RWPE1 (cell line): ENCODE measurements around the gene RPS6KA1.
A peak's percentile ranks its signal among the peaks of the same experiment; 100 is the strongest.

Experiments
- CTCF ChIA-PET: fragments of 350-600 bp; sonication (Branson Sonifier 250); formaldehyde crosslinking; extraction: SDS; loops from one replicate; lab custom pipeline; 2021; lab: Yijun Ruan, JAX
- POLR2A ChIA-PET: fragments of 400-600 bp; formaldehyde crosslinking; extraction: SDS; loops from one replicate; lab custom pipeline; 2020; ENCODE audit warnings: antibody characterized with exemption; ENCODE audit not compliant: low non-redundant PET; lab: Yijun Ruan, JAX
- DNase-seq: peaks from one replicate; pipeline ENCODE4 v3.0.0; 2012; ENCODE audit warnings: low spot score
- H3K27ac ChIP-seq: fragments of 450-650 bp; 2 replicates; pipeline ENCODE4 v1.5.1; 2017
- TF ChIP-seq, protein P1 (sequence below): fragments of 450-650 bp; conservative IDR thresholded peaks from 2 replicates; pipeline ENCODE4 v1.5.1; 2017; ENCODE audit warnings: low read depth, mild to moderate bottlenecking

The RPS6KA1 gene

GRCh38 chr1:26529655-26530409, at the start of gene RPS6KA1:
Gene RPS6KA1 (plus strand): TSS chr1:26529761. CDS start chr1:26529921, 160 bp downstream.
- H3K27ac ChIP-seq, result peak within 1 kb of the TSS; percentile 98
- CTCF ChIA-PET, result interaction anchor here (0.6 to 3.6 kb wide), 5 partner anchors 12 to 1030 kb away, joined by 3 to 26 read pairs (median 4); no protein-coding TSS in a partner anchor
- POLR2A ChIA-PET, result interaction anchor here (1.3 to 3.4 kb wide), 2 partner anchors 26 to 29 kb away, joined by 3 to 23 read pairs; no protein-coding TSS in a partner anchor
- peak; percentile 87 for DNase-seq
- TF ChIP-seq, protein P1, sequence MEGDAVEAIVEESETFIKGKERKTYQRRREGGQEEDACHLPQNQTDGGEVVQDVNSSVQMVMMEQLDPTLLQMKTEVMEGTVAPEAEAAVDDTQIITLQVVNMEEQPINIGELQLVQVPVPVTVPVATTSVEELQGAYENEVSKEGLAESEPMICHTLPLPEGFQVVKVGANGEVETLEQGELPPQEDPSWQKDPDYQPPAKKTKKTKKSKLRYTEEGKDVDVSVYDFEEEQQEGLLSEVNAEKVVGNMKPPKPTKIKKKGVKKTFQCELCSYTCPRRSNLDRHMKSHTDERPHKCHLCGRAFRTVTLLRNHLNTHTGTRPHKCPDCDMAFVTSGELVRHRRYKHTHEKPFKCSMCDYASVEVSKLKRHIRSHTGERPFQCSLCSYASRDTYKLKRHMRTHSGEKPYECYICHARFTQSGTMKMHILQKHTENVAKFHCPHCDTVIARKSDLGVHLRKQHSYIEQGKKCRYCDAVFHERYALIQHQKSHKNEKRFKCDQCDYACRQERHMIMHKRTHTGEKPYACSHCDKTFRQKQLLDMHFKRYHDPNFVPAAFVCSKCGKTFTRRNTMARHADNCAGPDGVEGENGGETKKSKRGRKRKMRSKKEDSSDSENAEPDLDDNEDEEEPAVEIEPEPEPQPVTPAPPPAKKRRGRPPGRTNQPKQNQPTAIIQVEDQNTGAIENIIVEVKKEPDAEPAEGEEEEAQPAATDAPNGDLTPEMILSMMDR, result no peak

GRCh38 chr1:26482921-26483320, 46.6 kb upstream of the RPS6KA1 start:
- CTCF ChIA-PET, result interaction anchor here (0.6 kb wide), 1 partner anchor 237 kb away, joined by 3 read pairs; no protein-coding TSS in a partner anchor
- no peak for DNase-seq
- TF ChIP-seq, protein P1, result no peak
- no peak overlapping the region for H3K27ac ChIP-seq
- POLR2A ChIA-PET, result no interaction called here

DNA sequence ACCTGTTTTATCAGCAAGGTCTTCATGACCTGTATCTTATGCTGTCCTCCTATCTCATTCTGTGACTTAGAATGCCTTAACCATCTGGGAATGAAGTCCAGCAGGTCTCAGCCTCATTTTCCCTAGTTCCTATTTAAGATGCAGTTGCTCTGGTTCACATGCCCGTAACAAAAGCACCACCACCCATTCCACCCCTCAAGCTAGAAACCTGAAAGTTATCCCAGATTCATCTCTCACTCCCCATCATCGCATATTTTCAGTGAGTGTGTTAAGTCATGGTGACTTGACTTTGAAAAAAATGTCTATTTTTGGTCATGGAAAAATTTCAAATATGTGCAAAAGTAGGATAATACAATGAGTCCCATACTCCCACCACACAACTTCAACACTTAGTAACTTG, 45.6 kb upstream of the RPS6KA1 start:
- CTCF ChIA-PET, result interaction anchor here (0.6 kb wide), 1 partner anchor 28 kb away, joined by 4 read pairs; no protein-coding TSS in a partner anchor
- no peak for DNase-seq
- POLR2A ChIA-PET, result no interaction called here
- H3K27ac ChIP-seq, result no peak overlapping the region
- TF ChIP-seq, protein P1, result no peak

GRCh38 chr1:26490155-26490554, 39.4 kb upstream of the RPS6KA1 start:
- POLR2A ChIA-PET, result no interaction called here
- TF ChIP-seq, protein P1, result no peak
- CTCF ChIA-PET, result interaction anchor here (2.0 kb wide), 1 partner anchor 10 kb away, joined by 13 read pairs; no protein-coding TSS in a partner anchor
- DNase-seq, result no peak
- H3K27ac ChIP-seq, result no peak overlapping the region

GRCh38 chr1:26493267-26493666, 36.3 kb upstream of the RPS6KA1 start:
- CTCF ChIA-PET, result interaction anchor here (1.2 kb wide), 1 partner anchor 22 kb away, joined by 5 read pairs; no protein-coding TSS in a partner anchor
- H3K27ac ChIP-seq, result no peak overlapping the region
- TF ChIP-seq, protein P1, result no peak
- POLR2A ChIA-PET, result no interaction called here
- DNase-seq, result no peak

DNA sequence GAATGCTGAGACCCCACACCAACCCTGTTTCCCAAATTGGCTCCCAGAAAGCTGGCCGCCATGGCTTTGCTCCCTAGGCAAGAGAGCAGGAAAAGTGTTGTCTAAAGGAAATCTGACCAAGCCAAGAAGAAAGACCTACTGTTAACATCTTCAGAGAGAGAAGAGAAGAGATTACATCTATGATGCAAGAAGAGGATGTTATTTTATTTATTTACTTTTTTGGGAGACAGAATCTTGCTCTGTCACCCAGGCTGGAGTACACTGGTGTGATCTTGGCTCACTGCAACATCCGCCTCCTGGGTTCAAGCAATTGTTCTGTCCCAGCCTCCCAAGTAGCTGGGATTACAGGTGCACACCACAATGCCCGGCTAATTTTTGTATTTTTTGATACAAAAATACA, 35.6 kb upstream of the RPS6KA1 start:
- ChIA-PET CTCF (interaction anchor here (0.6 to 1.2 kb wide), 2 partner anchors 21 to 393 kb away, joined by 4 to 5 read pairs; no protein-coding TSS in a partner anchor), POLR2A (no interaction called here)
- no peak overlapping the region for H3K27ac ChIP-seq
- DNase-seq, result no peak
- TF ChIP-seq, protein P1, result no peak
